SK-N-MC (cell line): ENCODE results near the gene TSTD2.

Experiments used
- DNase-seq: peaks from one replicate; pipeline ENCODE4 v3.0.0-alpha.2; 2011; ENCODE audit warnings: low read depth, low spot score
- H3K27ac ChIP-seq: fragments of 200-600 bp; sonication (generic); 2 replicates; pipeline ENCODE4 v1.5.1; 2016; ENCODE audit warnings: mixed run types
- H3K36me3 ChIP-seq: fragments of 200-600 bp; sonication (generic); 2 replicates; pipeline ENCODE4 v1.6.1; 2017; ENCODE audit warnings: antibody characterized with exemption, low read length, mixed read lengths; ENCODE audit not compliant: insufficient read depth
- H3K4me3 ChIP-seq: fragments of 200-600 bp; sonication (generic); 2 replicates; pipeline ENCODE4 v1.5.1; 2016
- H3K9ac ChIP-seq: fragments of 200-600 bp; sonication (generic); 2 replicates; pipeline ENCODE4 v1.8.0; 2017; ENCODE audit warnings: mixed run types, mixed read lengths; ENCODE audit not compliant: insufficient read length
- H3K9me3 ChIP-seq: fragments of 200-600 bp; sonication (generic); 2 replicates; pipeline ENCODE4 v1.6.1; 2017; ENCODE audit warnings: low read depth, mild to moderate bottlenecking, antibody characterized with exemption, low read length, moderate library complexity, mixed read lengths
- EZH2 ChIP-seq: fragments of 200-600 bp; sonication (generic); IDR thresholded peaks from one replicate; pipeline ENCODE4 v1.6.1; 2017; ENCODE audit warnings: antibody characterized with exemption
- FOXP2 ChIP-seq: optimal IDR thresholded peaks from 2 replicates; pipeline ENCODE3; 2011; ENCODE audit warnings: mild to moderate bottlenecking, moderate library complexity; ENCODE audit not compliant: insufficient read depth; ENCODE audit errors: extremely low read length, control extremely low read depth
- POLR2AphosphoS5 ChIP-seq: IDR thresholded peaks from 2 replicates; pipeline ENCODE4 v1.6.1; 2012; ENCODE audit warnings: mild to moderate bottlenecking, low read depth, low read length, borderline replicate concordance

TSTD2 gene

DNA sequence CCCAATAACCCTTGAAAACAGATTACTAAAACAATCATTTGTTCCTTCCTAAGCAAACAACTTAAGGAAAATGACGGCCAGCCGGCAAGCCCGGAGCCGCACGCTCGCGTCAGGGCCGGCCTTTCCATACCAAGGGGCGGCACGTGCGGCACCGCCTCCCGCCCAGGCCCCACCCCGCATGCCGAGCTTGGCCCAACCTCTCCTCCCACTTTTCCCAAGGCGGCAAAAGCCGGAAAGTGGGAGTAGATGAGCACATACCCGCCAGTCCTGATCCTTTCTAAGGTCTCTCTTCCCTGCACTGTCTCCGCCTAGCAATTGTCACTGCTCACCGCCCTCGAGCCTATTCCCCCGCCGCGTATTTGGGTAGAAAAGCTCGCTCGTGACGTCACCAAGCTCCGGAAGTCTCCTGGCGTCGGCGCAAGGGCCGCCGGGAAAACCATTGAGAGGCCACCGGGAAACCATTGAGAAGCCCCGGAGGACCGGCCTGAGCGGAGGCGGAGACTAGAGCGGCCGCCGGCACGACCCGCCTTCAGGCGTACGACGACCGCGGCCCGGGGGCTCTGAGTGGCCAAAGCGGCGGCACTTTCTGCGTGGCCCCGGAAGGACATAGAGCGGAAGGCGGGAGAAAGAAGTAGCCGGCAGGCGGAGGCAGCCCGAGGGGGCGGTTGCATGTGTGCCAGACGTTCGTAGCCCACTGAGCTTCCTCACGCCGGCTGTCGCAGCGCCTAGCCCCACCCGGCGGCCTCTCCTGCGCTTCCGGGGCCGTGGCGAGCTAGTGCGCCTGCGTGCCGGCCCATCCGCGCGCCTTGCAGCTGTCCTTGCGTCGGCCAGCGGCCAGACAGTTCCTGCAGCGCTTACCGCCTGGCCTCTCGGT lies at the start of gene TSTD2, which contains the start of gene NCBP1:
TSS of gene TSTD2 (minus strand) at position 384 of the 874 bp plus-strand sequence. CDS start 5,806 bp downstream, outside the sequence.
TSS of gene NCBP1 (plus strand) at position 837 of the 874 bp plus-strand sequence. CDS start 61 bp downstream, outside the sequence.
- peak; percentile 80 for TF ChIP-seq POLR2AphosphoS5
- peak; percentile 76 for TF ChIP-seq FOXP2
- no peak for TF ChIP-seq EZH2
- no peaks in the 10 kb centered on the region for H3K9me3 ChIP-seq
- DNase-seq = peak; percentile 84
- peak within 1 kb of the TSS; percentile 100 for H3K4me3 ChIP-seq
- H3K36me3 ChIP-seq = no peaks in the 10 kb centered on the region
- H3K27ac ChIP-seq = peak within 1 kb of the TSS; percentile 100
- peak within 1 kb of the TSS; percentile 97 for H3K9ac ChIP-seq

DNA sequence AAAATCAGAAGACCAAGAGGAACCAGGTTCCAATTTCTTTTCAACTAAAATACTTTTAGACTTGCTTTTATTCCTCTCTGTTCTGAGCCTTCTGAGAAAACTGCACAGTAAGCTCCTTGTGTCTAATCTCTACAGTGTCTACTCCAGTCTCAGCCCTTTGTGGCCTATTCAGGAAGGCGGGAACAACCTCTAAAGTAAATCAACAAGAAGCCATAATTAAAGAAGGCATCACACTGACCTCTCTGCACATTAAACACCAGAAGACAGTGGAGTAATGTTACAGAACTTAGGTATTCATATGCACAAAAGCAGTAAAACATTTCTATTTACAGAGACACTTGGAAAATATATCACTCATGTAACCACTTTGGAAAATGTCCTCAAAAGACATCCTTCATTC lies 49.1 kb upstream of the TSTD2 start:
- Histone ChIP-seq H3K27ac (no peak overlapping the region), H3K4me3 (no peak overlapping the region), H3K36me3 (peaks cover 51% of the 10 kb centered on the region), H3K9ac (no peak overlapping the region), H3K9me3 (no peaks in the 10 kb centered on the region)
- no peak for DNase-seq
- TF ChIP-seq EZH2 = no peak
- no peak for TF ChIP-seq FOXP2
- no peak for TF ChIP-seq POLR2AphosphoS5

DNA sequence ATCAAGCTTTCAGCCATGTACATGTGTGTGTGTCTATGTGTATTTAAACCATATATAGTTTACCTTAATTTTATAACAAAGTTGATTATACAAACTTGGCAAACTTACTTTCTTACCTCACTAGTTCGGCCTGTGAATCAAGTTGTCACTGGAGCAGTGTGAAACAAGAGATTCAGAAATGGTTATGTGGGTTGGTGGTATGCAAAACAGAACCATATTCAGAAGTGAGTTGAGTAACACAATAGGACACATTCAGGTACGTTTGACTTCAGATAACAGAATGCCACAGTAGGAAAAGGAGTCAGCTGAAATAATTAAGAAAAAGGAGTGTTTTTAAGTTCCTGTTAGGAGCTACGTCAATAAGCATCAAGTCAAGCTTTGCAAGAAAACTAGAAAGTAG lies 42.5 kb upstream of the TSTD2 start:
- Histone ChIP-seq H3K36me3 (peaks cover 77% of the 10 kb centered on the region), H3K9me3 (no peaks in the 10 kb centered on the region), H3K9ac (no peak overlapping the region), H3K4me3 (no peak overlapping the region), H3K27ac (no peak overlapping the region)
- TF ChIP-seq POLR2AphosphoS5 (no peak), FOXP2 (no peak), EZH2 (no peak)
- DNase-seq = no peak

DNA sequence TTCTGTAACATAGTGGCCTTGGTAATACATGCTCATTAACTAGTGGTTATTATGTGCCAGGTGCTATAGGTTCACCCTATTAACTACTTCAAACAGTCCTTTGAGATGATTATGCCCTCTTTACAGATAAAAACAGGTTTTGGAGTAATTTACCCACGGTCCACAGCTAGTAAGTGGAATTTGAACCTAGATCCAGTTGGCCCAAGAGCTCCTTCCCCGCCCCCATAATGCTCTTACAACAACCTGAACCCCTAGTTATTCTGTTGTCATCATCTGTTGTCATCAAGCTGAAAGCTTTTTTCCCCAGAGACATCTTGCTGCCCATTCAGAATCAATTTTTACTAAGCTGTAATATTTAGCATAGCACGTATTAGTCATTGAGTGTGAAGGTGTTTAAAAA lies 40.8 kb upstream of the TSTD2 start:
- no peak overlapping the region for H3K27ac ChIP-seq
- TF ChIP-seq EZH2 = no peak
- no peak for TF ChIP-seq POLR2AphosphoS5
- no peak for TF ChIP-seq FOXP2
- H3K4me3 ChIP-seq = no peak overlapping the region
- no peaks in the 10 kb centered on the region for H3K9me3 ChIP-seq
- no peak for DNase-seq
- H3K9ac ChIP-seq = no peak overlapping the region
- peaks cover 91% of the 10 kb centered on the region for H3K36me3 ChIP-seq

DNA sequence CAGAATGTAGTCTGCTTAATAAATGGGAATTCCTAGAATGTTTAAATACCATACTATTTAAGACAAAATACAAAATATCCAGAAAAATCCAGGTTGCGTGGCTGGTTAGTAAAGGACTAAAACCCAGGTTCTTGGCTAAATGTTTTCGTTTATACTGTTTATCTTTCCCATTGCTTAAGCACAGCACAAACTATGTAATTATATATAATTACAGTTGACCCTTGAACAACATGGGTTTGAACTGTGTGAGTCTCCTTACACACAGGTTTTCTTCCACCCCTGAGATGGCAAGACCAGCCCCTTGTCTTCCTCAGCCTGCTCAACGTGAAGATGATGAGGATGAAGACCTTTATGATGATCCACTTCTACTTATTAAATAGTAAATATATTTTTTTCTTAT lies 39.2 kb upstream of the TSTD2 start:
- Histone ChIP-seq H3K36me3 (peaks cover 96% of the 10 kb centered on the region), H3K9ac (no peak overlapping the region)

DNA sequence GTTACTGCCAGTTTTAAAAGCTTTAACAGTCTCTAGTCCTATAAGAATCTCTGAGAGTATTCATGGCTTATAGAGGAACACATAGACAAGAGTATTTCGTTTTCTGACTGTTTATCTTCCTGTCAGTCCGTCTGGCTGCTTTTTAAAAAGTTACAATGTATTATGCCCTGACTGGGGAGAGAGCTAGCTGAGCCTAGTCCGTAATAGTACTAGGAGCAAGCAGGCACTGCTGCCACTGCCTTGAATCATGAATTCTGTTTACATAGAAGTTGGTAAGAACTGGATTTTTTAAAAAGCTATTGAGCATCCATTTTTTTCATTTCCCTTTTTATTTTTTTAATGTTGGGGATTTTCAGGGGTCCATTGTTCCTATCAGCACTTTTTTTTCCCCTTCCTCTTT lies 37.4 kb upstream of the TSTD2 start:
- DNase-seq = no peak
- H3K9me3 ChIP-seq = no peaks in the 10 kb centered on the region
- no peak overlapping the region for H3K9ac ChIP-seq
- no peak overlapping the region for H3K27ac ChIP-seq
- peaks cover 98% of the 10 kb centered on the region for H3K36me3 ChIP-seq
- H3K4me3 ChIP-seq = no peak overlapping the region
- TF ChIP-seq POLR2AphosphoS5 (no peak), EZH2 (no peak), FOXP2 (no peak)

More for the DNA sequence above, 39.2 kb upstream of the TSTD2 start:
- no peaks in the 10 kb centered on the region for H3K9me3 ChIP-seq
- no peak for DNase-seq
- no peak overlapping the region for H3K27ac ChIP-seq
- no peak overlapping the region for H3K4me3 ChIP-seq
- TF ChIP-seq POLR2AphosphoS5 = no peak
- no peak for TF ChIP-seq FOXP2
- no peak for TF ChIP-seq EZH2

DNA sequence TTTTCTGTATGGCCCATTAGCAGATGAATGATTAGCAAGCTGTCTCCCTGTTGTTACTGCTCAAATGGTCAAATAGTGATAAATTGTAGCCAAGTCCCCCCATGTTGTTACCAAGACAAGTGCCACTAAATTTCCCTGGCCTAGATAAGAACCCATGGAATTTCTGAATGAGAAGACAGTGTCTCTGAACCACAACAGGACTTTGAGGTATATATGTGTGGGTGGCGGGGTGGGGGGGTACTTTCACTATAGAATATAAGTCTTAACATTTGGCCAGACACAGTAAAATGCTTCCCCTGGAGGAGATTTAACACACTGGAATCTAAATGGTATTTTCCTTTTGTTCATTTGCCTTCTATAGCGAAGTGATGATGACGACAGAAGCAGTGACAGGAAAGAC lies 35.3 kb upstream of the TSTD2 start:
- DNase-seq = no peak
- Histone ChIP-seq H3K4me3 (no peak overlapping the region), H3K9me3 (no peaks in the 10 kb centered on the region), H3K27ac (no peak overlapping the region), H3K36me3 (peaks cover 97% of the 10 kb centered on the region), H3K9ac (no peak overlapping the region)
- TF ChIP-seq FOXP2 (no peak), EZH2 (no peak), POLR2AphosphoS5 (no peak)

DNA sequence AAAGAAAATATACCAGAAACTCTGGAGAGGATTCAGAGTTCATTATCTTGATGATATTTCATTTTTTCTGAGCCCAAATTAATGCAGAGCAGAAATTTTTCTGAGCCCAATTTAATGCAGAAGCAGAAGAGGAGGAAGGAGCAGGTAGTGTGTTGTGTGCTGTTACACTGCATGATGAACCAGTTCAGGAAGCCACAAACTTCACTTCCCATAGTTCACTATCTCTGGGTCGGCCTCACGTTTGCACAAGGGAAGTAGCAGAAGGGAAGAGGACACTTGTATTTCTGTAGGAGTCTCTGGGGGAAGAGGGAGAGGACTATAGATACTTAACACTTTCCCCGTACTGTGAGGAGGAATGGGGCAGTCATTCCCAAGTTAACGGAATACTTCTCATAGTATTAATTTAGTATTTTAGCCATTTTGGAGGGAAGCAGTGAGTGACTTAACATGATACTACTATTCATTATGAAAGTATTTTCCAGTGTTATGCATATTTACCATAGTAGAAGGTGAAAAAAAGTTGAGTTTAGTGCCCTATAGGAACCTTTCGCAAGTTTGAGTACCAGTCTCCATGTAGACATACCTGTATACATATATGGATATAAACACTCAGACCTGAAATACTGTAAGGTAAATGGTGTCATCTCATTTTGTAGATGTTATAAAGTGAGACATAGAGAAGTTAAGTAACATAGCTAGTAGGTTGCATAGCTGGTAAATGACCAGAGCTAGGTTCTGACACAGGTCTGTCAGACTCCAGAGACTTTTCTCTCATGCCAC lies 33.9 kb upstream of the TSTD2 start:
- H3K4me3 ChIP-seq = no peak overlapping the region
- H3K9me3 ChIP-seq = no peaks in the 10 kb centered on the region
- TF ChIP-seq FOXP2 (no peak), POLR2AphosphoS5 (no peak), EZH2 (no peak)
- H3K27ac ChIP-seq = no peak overlapping the region
- H3K9ac ChIP-seq = no peak overlapping the region
- DNase-seq = no peak
- peaks cover 99% of the 10 kb centered on the region for H3K36me3 ChIP-seq
